GM19193 (cell line): ENCODE measurements around the gene BAIAP3.
A peak's percentile ranks its signal among the peaks of the same experiment; 100 is the strongest.

Experiments
- POLR2A ChIP-seq: IDR thresholded peaks from 4 replicates; pipeline ENCODE4 v1.6.1; 2011; ENCODE audit not compliant: insufficient read depth, insufficient read length; ENCODE audit errors: extremely low read depth

Gene BAIAP3

DNA sequence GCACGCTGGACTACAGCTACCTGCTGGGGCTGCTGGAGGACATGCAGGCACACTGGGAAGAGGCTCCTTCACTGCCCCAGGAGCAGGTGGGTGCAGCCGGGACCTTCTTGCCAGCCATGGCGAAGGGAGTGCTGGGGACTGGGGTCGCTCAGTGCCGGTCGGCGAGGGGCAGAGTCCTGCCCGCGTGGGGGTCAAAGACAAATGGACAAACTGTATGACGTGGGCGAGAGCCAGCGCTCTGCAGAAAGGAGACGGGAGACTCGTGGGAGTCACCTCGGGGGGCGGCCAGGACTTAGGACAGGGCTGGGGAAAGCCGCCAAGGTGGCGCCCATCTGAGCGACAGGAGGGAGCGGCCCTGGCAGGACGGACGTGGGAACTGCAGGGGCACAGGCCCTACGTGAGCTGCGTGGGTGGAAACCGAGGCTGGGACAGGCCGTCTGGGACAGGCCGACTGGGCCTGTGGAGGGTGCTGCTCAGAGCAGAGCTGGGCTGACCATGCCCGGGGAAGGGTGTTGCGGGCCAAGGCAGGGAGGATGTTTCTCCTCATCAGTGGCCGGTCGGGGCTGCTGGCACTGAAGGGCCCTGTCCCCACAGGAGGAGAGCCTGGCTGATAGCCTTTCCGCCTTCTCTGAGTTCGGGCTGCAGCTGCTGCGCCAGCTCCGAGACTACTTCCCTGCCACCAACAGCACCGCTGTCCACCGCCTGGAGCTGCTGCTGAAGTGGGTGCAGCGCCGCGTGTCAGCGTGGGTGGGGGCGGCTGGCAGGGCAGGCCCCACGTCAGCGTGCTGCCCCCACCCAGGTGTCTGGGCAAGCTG lies 10.2 kb downstream of the BAIAP3 start:
- TF ChIP-seq POLR2A: no peak

DNA sequence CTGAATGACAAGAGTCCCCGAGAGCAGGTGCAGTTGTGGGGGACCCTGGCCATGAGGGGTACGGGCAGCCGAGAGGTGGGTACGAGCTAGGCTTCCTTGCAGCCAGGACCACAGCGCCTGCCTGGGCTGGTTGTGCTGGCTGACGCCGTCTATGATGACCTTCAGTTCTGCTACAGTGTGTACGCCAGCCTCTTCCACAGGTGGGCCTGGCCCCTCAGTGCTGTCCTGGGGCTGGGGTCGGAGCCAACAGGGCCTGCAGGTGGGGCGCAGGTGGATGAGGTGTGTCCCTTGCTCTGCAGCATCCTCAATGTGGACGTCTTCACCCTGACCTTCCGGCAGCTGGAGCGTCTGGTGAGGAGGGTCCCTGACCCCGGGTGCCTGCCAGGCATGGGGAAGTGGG lies 11.1 kb downstream of the BAIAP3 start:
- TF ChIP-seq POLR2A: no peak

DNA sequence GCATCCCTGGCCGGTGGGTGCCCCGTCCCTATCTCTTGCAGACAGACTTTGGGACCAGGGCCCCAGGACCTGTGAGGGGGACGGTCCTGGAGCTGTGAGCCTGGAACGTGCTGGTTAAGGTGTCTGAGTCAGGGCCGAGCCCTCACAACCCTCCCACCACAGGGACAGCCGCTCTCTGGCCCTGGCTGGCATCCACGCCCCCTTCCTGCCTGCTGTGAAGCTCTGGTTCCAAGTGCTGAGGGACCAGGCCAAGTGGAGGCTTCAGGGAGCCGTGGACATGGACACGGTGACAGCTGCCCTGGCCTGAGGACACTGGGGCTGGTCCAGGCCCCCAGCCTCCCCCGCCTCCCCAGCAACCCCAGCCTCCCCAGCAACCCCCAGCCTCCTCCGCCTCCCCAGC lies 11.6 kb downstream of the BAIAP3 start:
- TF ChIP-seq POLR2A: no peak

DNA sequence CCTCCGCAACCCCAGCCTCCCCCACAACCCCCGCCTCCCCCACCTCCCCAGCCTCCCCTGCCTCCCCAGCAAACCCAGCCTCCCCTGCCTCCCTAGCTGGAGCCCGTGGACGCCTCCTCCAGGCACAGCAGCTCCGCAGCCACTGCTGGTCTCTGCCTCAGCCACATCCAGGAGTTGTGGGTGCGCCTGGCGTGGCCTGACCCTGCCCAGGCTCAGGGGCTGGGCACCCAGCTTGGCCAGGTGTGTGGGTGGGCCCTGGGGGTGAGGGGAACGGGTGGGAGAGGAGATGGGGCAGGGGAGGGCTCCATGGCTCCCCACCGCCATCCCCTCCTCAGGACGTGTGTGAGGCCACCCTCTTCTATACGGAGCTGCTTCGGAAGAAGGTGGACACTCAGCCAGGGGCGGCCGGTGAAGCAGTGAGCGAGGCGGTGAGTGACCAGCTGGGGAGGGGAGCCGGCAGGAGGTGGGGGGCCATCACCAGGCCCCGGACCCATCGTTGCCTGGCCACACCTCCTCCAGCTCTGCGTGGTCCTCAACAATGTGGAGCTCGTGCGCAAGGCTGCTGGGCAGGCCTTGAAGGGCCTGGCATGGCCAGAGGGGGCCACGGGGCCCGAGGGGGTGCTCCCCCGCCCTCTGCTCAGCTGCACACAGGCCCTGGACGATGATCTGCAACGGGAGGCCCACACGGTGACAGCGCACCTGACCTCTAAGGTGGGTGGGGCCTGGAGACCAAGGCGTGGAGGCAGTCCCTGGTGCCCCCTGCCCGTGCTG lies 12.4 kb downstream of the BAIAP3 start:
- no peak for TF ChIP-seq POLR2A

DNA sequence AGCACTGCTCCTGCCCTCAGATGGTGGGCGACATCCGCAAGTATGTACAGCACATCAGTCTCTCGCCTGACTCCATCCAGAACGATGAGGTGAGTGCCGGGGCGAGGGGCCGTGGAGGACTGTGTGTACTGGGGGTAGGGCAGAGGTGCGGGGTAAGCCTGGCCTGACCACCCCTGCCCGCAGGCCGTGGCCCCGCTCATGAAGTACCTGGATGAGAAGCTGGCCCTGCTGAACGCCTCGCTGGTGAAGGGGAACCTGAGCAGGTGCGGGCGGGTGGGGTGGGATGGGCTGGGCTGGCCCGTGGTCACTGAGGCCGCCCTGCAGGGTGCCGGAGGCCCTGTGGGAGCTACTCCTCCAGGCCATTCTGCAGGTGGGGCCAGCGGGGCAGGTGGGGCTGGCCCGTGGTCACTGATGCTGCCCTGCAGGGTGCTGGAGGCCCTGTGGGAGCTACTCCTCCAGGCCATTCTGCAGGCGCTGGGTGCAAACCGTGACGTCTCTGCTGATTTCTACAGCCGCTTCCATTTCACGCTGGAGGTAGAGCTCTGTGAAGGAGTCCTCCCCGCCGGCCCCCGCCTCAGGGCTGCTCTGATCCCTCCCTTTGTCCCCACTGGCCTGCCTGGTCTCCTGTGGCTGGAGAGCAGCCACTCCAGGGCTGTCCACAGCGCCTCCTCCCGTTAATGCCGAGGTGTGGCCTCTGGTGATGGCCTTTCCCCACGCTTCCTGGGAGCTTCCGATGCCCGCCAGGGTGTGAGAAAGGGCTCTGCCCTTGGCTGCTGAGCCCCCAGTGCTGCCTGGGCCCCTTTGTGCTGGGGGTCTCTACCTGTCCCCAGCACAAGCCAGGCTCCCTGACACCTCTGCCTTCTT lies 13.2 kb downstream of the BAIAP3 start:
- no peak for TF ChIP-seq POLR2A

DNA sequence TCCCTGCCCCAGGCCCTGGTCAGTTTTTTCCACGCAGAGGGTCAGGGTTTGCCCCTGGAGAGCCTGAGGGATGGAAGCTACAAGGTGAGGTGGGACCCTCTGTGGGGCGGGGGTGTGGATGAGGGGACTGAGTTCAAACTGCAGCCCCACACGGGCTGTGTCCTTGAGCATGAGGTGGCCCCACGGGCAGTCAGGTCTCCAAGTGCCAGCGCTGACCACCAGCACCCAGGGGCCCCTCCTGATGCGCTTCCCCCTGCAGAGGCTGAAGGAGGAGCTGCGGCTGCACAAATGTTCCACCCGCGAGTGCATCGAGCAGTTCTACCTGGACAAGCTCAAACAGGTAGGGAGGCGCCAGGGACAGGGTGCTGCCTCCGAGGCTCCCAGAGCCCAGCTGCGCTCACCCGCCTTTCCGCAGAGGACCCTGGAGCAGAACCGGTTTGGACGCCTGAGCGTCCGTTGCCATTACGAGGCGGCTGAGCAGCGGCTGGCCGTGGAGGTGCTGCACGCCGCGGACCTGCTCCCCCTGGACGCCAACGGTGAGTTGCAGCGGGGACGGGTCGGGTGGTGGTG lies 13.9 kb downstream of the BAIAP3 start:
- TF ChIP-seq POLR2A: no peak

DNA sequence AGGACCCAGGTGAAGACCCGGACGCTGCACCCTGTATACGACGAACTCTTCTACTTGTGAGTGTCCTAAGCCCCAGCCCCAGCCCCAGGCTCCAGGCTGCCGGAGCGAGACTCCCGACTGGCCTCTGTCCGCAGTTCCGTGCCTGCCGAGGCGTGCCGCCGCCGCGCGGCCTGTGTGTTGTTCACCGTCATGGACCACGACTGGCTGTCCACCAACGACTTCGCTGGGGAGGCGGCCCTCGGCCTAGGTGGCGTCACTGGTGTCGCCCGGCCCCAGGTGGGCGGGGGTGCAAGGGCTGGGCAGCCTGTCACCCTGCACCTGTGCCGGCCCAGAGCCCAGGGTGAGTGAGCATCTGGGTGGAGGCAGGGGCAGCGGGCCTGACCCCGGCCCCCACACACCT lies 14.5 kb downstream of the BAIAP3 start:
- no peak for TF ChIP-seq POLR2A

DNA sequence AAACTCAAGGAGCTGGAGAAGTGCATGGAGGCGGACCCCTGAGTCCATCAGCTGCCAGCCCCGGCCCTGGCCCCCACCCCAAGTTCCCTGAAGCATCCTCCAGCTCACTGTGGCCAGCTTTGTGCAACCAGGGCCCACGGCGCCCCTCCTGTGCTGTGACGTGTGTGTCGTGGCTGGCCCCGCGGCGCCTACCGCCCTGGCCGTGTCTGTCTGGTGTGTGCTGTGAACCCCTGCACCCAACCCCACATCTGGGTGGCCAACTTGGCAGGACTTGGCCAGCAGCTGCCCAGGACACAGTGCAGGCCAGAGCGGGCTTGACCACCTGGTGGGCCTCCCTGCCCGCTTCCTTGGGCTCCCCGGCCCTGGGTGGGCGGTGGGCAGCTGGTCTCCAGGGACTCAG lies 15.0 kb downstream of the BAIAP3 start:
- no peak for TF ChIP-seq POLR2A

DNA sequence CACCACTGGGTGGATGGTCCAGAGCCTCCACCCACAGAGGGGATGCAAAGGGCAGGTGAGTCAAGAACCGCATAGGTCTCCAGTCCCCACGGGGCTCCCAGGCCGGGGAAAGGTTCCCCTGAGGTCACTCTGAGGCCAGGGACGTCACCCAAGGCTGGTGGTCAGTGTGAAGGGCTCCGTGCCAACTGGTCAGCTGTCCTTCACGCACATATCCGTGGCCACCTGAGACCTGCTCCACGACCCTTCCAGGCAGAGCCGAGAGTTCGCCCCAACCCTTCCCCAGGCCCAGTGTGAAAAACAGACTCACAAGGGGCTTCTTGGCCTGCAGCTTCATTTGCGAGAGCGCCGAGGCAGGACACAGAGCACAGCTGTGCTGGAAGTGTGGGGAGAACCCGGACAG lies 15.5 kb downstream of the BAIAP3 start:
- TF ChIP-seq POLR2A: no peak

DNA sequence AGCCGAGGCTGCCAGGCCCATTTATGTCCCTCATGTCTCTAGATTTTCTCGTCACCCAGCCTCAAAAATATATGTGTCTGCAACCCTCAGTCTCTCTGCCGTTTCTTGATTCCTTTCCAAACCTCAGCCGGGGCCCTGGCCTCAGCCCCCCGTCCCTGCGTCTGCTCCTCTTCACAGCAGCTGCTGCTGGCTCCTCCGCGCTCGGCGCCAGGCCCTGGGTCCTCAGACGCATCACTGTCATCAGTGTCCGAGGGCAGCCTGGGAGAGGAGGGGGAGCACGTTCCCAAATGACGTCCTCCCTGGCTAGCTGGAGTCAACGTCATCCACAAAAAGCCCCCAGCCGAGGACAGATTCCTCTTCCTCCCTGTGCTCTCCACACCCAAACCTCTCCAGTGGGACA lies 15.9 kb downstream of the BAIAP3 start:
- TF ChIP-seq POLR2A: no peak

DNA sequence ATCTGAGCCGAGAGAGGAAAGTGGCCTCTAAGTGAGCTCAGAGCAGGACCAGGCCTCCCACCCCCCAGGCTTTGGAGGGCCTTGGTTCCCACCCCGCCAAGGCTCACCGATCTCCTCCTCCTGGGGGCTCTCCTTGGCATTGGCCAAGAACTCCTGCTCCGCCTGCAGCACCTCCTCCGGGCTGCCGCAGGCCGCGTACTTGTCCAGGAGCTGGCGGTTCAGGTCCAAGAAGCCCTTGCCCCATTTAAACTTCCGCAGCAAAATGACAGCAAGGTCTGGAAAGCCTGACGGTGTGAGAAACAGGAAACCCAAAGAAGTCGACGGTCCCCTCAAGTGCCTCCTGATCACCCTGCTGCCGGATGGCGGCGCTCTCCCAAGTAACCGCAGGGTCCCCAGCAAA lies 16.5 kb downstream of the BAIAP3 start:
- TF ChIP-seq POLR2A: no peak

DNA sequence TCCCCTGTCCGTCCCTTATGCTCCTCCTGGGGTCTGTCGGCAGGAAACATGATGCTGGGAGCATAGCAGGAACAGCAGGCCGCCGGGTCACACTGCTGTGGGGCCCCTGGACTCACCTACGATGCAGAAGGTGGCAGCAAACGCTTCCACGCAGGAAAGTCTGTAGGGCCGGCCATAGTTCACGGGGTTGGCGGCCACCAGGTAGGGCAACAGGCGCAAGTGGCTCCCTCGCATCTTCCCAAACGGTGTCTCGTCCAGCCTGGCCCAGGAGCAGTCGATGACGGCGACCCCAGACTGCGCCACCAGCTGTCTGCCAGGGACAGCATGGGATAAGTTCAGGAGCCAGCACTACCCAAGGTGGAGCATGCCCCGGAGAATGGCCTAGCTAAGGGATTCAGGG lies 17.2 kb downstream of the BAIAP3 start:
- no peak for TF ChIP-seq POLR2A

DNA sequence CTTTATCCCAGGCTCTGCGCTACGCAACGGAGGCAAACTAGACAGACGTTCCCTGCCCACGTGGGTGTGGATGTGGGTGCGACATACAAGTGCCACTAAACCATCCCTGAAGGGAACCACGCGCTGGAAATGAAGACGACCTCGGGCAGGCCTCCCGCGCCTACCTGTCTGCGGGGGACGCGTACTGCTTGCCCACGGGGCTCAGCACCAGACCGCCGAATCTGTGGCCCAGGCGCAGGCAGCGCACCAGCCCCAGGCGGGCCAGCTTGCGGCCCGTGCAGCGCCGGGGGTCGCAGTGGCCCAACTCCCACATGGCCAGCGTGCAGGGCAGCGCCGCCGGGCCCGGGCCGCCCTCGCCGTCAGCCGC lies 17.8 kb downstream of the BAIAP3 start:
- TF ChIP-seq POLR2A: no peak

DNA sequence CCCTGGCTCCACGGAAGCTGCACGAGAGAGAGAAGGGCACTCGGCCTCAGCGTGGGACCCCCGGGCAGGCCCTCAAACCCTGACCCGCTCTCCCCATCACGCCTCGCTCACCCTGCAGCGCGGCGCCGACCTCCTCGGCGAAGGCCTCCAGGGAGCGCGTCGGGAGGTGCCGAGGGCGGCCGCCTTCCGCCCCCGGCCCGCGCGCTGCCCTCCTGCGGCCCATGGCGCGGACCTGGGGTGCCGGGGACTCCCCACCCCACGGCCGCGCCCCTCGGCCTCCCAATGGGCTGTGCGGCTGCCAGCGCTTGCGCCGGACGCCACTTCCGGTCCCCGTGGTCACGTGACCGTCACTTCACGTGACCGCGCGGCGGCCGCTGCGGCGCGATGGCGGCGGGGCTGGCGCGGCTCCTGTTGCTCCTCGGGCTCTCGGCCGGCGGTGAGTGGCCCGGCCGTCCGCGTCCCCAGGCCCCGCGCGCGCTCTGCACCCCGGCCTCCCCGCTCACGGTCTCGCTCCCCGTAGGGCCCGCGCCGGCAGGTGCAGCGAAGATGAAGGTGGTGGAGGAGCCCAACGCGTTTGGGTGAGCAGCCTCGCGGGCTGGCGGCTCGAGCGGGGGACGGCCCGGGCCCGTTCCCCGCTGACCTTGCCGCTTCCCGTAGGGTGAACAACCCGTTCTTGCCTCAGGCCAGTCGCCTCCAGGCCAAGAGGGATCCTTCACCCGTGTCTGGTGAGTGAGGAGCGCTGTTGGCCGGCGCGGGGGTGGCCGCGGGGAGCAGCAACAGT lies 18.3 kb downstream of the BAIAP3 start, which contains the start of the genes GNPTG and TSR3:
GNPTG (plus strand) TSS at position 350 of the 781 bp plus-strand sequence; CDS start at position 385, 35 bp downstream.
TSR3 (minus strand) TSS at position 297 of the 781 bp plus-strand sequence; CDS start at position 223, 74 bp downstream.
- TF ChIP-seq POLR2A: peak; percentile 85
